GM23248 (cell line): Measurements from ENCODE around the gene MTURN. TPM values are rescaled to one million over a fixed set of nuclear protein-coding genes. Genes with fewer than 3 reads are reported as not detected.
A peak's percentile ranks its signal among the peaks of the same experiment; 100 is the strongest.

Experiments used
- DNase-seq: peaks from one replicate; pipeline ENCODE4 v3.0.0-alpha.2; 2015
- H2AFZ ChIP-seq: fragments of 200-600 bp; sonication (generic); 2 replicates; pipeline ENCODE4 v1.6.1; 2016; ENCODE audit warnings: antibody characterized with exemption
- H3F3A ChIP-seq: fragments of 200-600 bp; sonication (generic); 2 replicates; pipeline ENCODE4 v1.6.1; 2016; ENCODE audit warnings: mild to moderate bottlenecking, antibody characterized with exemption, mixed run types; ENCODE audit not compliant: insufficient read depth
- H3K27ac ChIP-seq: fragments of 200-600 bp; sonication (generic); 2 replicates; pipeline ENCODE4 v1.5.1; 2016; ENCODE audit warnings: mild to moderate bottlenecking
- H3K27me3 ChIP-seq: fragments of 200-600 bp; sonication (generic); replicated peaks from 2 replicates; pipeline ENCODE4 v1.6.1; 2016; ENCODE audit warnings: mild to moderate bottlenecking; ENCODE audit not compliant: insufficient read depth
- H3K36me3 ChIP-seq: fragments of 200-600 bp; sonication (generic); 2 replicates; pipeline ENCODE4 v1.6.1; 2016; ENCODE audit warnings: low read depth, mild to moderate bottlenecking
- H3K4me1 ChIP-seq: fragments of 200-600 bp; sonication (generic); 2 replicates; pipeline ENCODE4 v1.6.1; 2016; ENCODE audit warnings: mild to moderate bottlenecking; ENCODE audit not compliant: insufficient read depth
- H3K4me2 ChIP-seq: fragments of 200-600 bp; sonication (generic); one replicate; pipeline ENCODE4 v1.6.1; 2016; ENCODE audit warnings: mild to moderate bottlenecking; ENCODE audit not compliant: unreplicated experiment
- H3K4me3 ChIP-seq: fragments of 200-600 bp; sonication (generic); 2 replicates; pipeline ENCODE4 v1.5.1; 2016; ENCODE audit warnings: mild to moderate bottlenecking
- H3K79me2 ChIP-seq: fragments of 200-600 bp; sonication (generic); 2 replicates; pipeline ENCODE4 v1.6.1; 2016; ENCODE audit warnings: mild to moderate bottlenecking; ENCODE audit not compliant: insufficient read depth
- H3K9ac ChIP-seq: fragments of 200-600 bp; sonication (generic); 2 replicates; pipeline ENCODE4 v1.6.1; 2016; ENCODE audit warnings: mild to moderate bottlenecking
- H3K9me2 ChIP-seq: fragments of 200-600 bp; sonication (generic); 2 replicates; pipeline ENCODE4 v1.6.1; 2016; ENCODE audit warnings: mixed run types, mild to moderate bottlenecking, moderate library complexity; ENCODE audit not compliant: insufficient read depth
- H3K9me3 ChIP-seq: fragments of 200-600 bp; sonication (generic); one replicate; pipeline ENCODE4 v1.6.1; 2017; ENCODE audit warnings: low read depth
- H4K20me1 ChIP-seq: fragments of 200-600 bp; sonication (generic); 2 replicates; pipeline ENCODE4 v1.6.0; 2016; ENCODE audit not compliant: insufficient read depth
- EZH2 ChIP-seq: fragments of 200-600 bp; sonication (generic); IDR thresholded peaks from 2 replicates; pipeline ENCODE4 v1.6.1; 2018; ENCODE audit warnings: antibody characterized with exemption, mild to moderate bottlenecking; ENCODE audit not compliant: insufficient read depth, poor library complexity, severe bottlenecking
- EZH2phosphoT487 ChIP-seq: fragments of 200-600 bp; sonication (generic); IDR thresholded peaks from 2 replicates; pipeline ENCODE4 v1.6.1; 2018; ENCODE audit warnings: antibody characterized with exemption, moderate library complexity, mild to moderate bottlenecking, low read depth; ENCODE audit not compliant: insufficient read depth
- WGBS, 2 experiments: methylation state at CpG; one replicate each; pipeline ENCODE4 v1.1.6; 2015 to 2017; ENCODE audit warnings: low lambda C conversion rate in 2 of 2, low coverage in 1 of 2; ENCODE audit errors: missing lambda C conversion rate in 2 of 2; 5-methylcytosine and 5-hydroxymethylcytosine counted together
- in situ Hi-C: fragments of 300-500 bp; cut with MboI; formaldehyde crosslinking; loops from 2 replicates; pipeline ENCODE4 v1.15.0; 2020
- polyA plus RNA-seq: library from polyadenylated mRNA; unstranded; fragments of >200 nt; fragmentation: Nextera tagmentation; extraction: Ambion mirVana; gene quantifications from 2 replicates; pipeline ENCODE4 v1.2.1, GENCODE V29; 2016
- total RNA-seq: library from RNA; depleted of rRNA; stranded (reverse); fragments of >200 nt; shearing (Covaris generic); gene quantifications from 2 replicates; pipeline ENCODE4 v1.2.3, GENCODE V29; 2014

The MTURN gene
- total and polyA plus RNA-seq, 2 experiments from 2014 or later = 15.9 to 22.5 TPM

DNA sequence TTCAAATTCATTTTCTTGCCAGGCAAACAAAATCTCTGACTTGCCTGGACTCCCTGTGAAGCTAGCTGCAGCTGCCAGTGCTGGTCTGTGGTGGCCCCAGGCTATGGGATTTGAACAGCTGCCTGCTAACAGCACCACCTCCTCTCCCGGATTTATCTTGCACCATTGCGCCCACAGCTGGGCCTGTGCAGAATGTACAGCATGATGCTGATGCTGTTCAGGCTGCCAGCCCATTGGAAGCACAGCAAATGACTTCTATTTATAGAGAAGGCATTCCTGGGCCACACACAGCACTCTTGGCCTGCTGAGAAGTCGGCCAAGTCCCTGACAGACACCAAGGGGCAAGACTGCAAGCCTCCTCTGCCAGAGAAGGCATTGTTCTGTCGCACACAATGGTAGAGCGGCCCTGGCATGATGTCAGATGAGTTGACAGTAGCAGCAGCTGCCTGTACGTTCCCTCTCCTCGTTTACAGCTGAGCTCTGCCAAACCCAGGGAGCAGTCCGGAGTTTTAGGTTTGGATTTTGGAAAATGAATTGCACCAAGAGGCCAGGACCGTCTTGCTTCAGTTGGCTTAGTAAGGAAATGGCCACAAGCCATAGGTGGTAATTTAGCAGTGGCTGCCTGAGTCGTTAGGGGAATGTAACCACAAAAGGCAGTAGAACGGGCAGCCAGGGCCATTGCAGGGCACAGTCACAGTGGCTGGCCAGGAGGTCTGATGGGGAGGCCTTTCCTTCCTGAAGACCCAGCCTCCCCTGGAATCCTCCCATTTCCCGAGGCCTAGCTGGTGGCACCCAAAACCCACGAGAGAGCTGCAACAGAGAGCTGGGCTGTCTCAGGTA, 38.5 kb downstream of the MTURN start:
- in situ Hi-C loops = loop anchor here (25.0 kb wide), 1 partner anchor 239 kb away; no protein-coding TSS in a partner anchor
- Histone ChIP-seq H3K9ac (peak overlapping the region; percentile 43), H4K20me1 (no peaks in the 10 kb centered on the region), H3K4me3 (no peak overlapping the region), H3K9me3 (no peaks in the 10 kb centered on the region), H3K36me3 (no peaks in the 10 kb centered on the region), H3F3A (peaks cover 51% of the 10 kb centered on the region), H3K79me2 (no peaks in the 10 kb centered on the region), H3K27ac (peak overlapping the region; percentile 78), H3K4me1 (peaks cover 47% of the 10 kb centered on the region), H2AFZ (peak overlapping the region; percentile 37), H3K4me2 (peak overlapping the region; percentile 57), H3K9me2 (no peaks in the 10 kb centered on the region), H3K27me3 (no peaks in the 10 kb centered on the region)
- DNase-seq = peak; percentile 98
- TF ChIP-seq EZH2 (no peak), EZH2phosphoT487 (no peak)
- 14 to 16% methylated on average over 12 to 13 of the region's 13 CpGs for WGBS, 2 experiments

DNA sequence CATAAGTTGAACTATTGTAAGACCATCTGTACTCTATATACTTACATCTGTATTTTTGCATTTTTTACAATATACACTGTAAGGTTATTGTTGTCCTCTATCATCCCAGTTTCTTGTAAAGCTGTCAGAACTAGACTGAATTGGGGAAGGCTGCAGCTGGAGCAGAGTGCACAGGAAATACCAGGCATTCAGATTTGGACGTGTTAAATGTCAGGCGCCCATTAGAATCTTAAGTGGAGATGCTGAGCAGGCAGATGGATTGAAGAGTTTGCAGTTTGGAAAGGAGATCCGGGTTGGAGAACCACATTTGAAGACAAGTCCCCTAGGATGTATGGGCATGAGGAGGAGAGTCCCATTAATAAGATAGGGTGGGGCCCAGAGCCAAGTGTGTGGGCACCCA, 40.4 kb downstream of the MTURN start:
- Histone ChIP-seq H3F3A (peaks cover 39% of the 10 kb centered on the region), H3K79me2 (no peaks in the 10 kb centered on the region), H3K27me3 (no peaks in the 10 kb centered on the region), H3K4me1 (peaks cover 43% of the 10 kb centered on the region), H3K4me3 (no peak overlapping the region), H3K4me2 (no peak overlapping the region), H3K36me3 (no peaks in the 10 kb centered on the region), H3K9ac (no peak overlapping the region), H4K20me1 (no peaks in the 10 kb centered on the region), H3K27ac (no peak overlapping the region), H3K9me3 (no peaks in the 10 kb centered on the region), H2AFZ (no peak overlapping the region), H3K9me2 (no peaks in the 10 kb centered on the region)
- in situ Hi-C loops = no loop called here
- no peak for DNase-seq
- no peak for TF ChIP-seq EZH2phosphoT487
- no peak for TF ChIP-seq EZH2
- WGBS, 2 experiments = 51 to 60% methylated on average over 3 of the region's 3 CpGs

DNA sequence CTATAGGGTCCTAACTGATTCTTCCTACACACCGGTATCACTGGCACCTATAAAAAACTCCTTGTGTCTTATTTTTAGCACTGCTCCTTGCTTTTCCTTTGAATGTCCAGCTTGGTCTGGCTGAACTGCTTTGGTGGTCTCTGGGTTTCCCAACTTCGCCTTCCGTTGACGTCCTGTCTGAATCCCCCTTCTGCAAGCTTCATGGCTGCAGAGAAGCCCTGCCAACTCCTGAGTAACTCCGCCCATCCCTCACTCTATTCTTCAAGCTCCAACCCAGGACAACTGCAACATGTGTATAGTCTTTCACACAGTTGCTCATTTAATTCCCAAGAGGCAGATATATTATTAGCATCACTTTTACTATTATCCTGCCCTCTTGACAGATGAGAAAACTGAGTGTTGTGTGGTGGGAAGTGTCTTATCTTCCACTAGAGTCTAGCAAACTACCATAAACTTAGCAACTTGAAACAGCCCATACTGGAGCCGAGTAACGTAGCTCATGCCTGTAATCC, 40.9 kb downstream of the MTURN start:
- Histone ChIP-seq H3K9me2 (no peaks in the 10 kb centered on the region), H3K27ac (no peak overlapping the region), H3K27me3 (no peaks in the 10 kb centered on the region), H3K4me1 (peaks cover 43% of the 10 kb centered on the region), H3K4me3 (no peak overlapping the region), H3K9me3 (no peaks in the 10 kb centered on the region), H2AFZ (no peak overlapping the region), H3F3A (peaks cover 35% of the 10 kb centered on the region), H3K79me2 (no peaks in the 10 kb centered on the region), H3K36me3 (no peaks in the 10 kb centered on the region), H4K20me1 (no peaks in the 10 kb centered on the region), H3K4me2 (no peak overlapping the region), H3K9ac (no peak overlapping the region)
- in situ Hi-C loops = no loop called here
- 82 to 83% methylated on average over 7 of the region's 7 CpGs for WGBS, 2 experiments
- DNase-seq = no peak
- TF ChIP-seq EZH2phosphoT487 (no peak), EZH2 (no peak)

DNA sequence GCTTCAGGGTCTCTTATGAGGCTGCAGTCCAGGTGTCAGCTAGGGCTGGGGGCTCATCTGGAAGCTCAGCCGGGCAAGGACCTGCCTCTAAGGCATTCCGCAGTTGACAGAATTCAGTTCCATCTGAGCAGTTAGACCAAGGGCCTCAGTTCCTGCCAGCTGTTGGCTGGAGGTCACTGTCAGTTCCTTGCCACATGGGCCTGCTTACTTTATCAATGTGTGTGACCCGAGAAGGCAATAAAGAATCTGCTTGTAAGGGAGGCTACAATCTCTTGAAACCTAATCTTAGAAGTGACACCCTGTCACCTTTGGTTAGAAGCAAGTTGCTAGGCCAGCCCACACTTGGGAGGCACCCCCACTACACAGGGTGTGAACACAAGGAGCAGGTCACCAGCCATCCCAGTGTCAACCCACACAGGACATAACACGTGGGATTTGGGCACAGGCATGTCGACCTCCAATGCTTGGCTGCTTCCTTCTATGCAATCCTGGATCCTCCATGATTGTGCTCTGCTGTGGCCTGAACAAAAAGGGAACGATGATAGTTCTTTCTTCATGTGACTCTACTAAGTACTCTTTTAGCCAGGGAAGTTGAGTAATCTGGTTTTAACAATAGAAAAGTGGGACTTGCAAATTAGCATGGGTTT, 41.8 kb downstream of the MTURN start:
- H3F3A ChIP-seq = peaks cover 26% of the 10 kb centered on the region
- no peak overlapping the region for H3K9ac ChIP-seq
- in situ Hi-C loops = no loop called here
- 80 to 83% methylated on average over 6 of the region's 6 CpGs for WGBS, 2 experiments
- H3K27me3 ChIP-seq = no peaks in the 10 kb centered on the region
- H3K79me2 ChIP-seq = no peaks in the 10 kb centered on the region
- H3K27ac ChIP-seq = no peak overlapping the region
- no peak overlapping the region for H3K4me2 ChIP-seq
- H3K4me1 ChIP-seq = peaks cover 40% of the 10 kb centered on the region
- H2AFZ ChIP-seq = no peak overlapping the region
- no peaks in the 10 kb centered on the region for H4K20me1 ChIP-seq
- DNase-seq = no peak
- no peak overlapping the region for H3K4me3 ChIP-seq
- no peaks in the 10 kb centered on the region for H3K36me3 ChIP-seq
- TF ChIP-seq EZH2 (no peak), EZH2phosphoT487 (no peak)
- H3K9me3 ChIP-seq = no peaks in the 10 kb centered on the region
- no peaks in the 10 kb centered on the region for H3K9me2 ChIP-seq
